Uterus (tissue), 2 donors: ENCODE results near the gene FHAD1.

ENCODE experiments used
- CTCF ChIP-seq, 4 experiments: fragments of 200-600 bp in 2 of 4; fragments of 450-650 bp in 2 of 4; sonication (generic) in 2 of 4; IDR thresholded peaks; one replicate each; pipeline ENCODE4 v1.5.1; 2016 to 2019; ENCODE audit warnings: antibody characterized with exemption in 4 of 4, mild to moderate bottlenecking in 2 of 4, moderate library complexity in 1 of 4
- POLR2A ChIP-seq, 2 donors: fragments of 450-650 bp; IDR thresholded peaks; one replicate each; pipeline ENCODE4 v1.6.1; 2016; ENCODE audit warnings: antibody characterized with exemption in 2 of 2, mild to moderate bottlenecking in 1 of 2, moderate library complexity in 1 of 2

GRCh38 chr1:15424146-15424667 is 177.2 kb downstream of the FHAD1 start:
- TF ChIP-seq CTCF (IDR thresholded peaks at IDR 0.05) (no peak), POLR2A (IDR thresholded peaks at IDR 0.05) (no peak)
